Measurements from ENCODE around the gene CPA2. TPM values are rescaled to one million over a fixed set of nuclear protein-coding genes. Genes with fewer than 3 reads are reported as not detected.

The CPA2 gene
- total and polyA plus RNA-seq, 3 donors from 2014 or later, result 1.1 to 2.4 (median 1.4) TPM

DNA sequence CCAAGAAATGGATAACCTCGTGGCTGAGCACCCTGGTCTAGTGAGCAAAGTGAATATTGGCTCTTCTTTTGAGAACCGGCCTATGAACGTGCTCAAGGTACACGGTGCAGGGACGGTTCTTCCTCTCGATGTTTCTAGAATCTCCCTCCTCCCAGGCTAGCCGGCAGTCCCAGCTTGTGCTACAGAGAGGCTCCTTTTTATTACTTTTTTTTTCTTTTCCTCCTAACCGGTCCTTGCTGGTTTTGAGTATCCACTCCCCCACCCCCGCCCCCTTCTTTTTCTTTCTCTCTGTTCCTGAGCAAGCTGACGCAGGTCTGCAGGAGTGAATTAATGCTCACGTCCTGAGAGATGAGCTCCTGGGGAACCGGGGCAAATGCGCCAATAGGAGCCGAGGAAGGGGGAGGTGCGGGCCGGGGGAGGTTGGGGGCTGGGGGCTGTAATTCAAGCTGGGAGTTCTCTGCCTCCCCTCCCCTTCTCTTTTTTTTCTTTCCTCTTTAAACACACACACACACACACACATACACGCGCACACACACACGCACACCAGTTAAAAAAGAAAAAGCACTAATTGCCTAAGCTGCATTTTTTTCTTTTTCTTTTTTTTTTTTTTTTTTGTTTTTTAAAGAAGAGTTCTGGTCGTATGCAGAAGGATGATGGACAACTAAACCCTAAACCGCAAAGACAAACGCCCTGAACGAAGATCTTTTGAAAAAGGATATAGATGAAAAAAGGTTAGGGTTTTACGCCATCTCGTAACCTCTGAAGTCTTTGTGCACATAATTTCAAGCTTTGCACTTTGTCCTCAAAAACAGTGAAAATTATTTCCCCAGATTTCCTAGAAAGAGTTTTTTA is 6.6 kb downstream of the CPA2 start:
- H3K9me3 ChIP-seq, result no peaks in the 10 kb centered on the region
- H3K4me3 ChIP-seq, result peak overlapping the region; percentile 16 to 34
- peaks cover 12% of the 10 kb centered on the region for H3K4me1 ChIP-seq
- TF ChIP-seq POLR2A (IDR thresholded peaks at IDR 0.05), result no peak
- TF ChIP-seq, protein P1, sequence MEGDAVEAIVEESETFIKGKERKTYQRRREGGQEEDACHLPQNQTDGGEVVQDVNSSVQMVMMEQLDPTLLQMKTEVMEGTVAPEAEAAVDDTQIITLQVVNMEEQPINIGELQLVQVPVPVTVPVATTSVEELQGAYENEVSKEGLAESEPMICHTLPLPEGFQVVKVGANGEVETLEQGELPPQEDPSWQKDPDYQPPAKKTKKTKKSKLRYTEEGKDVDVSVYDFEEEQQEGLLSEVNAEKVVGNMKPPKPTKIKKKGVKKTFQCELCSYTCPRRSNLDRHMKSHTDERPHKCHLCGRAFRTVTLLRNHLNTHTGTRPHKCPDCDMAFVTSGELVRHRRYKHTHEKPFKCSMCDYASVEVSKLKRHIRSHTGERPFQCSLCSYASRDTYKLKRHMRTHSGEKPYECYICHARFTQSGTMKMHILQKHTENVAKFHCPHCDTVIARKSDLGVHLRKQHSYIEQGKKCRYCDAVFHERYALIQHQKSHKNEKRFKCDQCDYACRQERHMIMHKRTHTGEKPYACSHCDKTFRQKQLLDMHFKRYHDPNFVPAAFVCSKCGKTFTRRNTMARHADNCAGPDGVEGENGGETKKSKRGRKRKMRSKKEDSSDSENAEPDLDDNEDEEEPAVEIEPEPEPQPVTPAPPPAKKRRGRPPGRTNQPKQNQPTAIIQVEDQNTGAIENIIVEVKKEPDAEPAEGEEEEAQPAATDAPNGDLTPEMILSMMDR (IDR thresholded peaks at IDR 0.05), result no peak
- 8 to 9% methylated on average over 20 to 25 of the region's 25 CpGs for WGBS, 2 donors
- intact Hi-C loops (cut with DNase I; ENCODE audit: low total_unique reads), result loop anchor here (10.0 kb wide), 1 partner anchor 221 kb away; the partner anchor contains the start of gene MEST
- no peak overlapping the region for H3K27ac ChIP-seq
- no peaks in the 10 kb centered on the region for H3K36me3 ChIP-seq (ENCODE audit: low read depth, missing control alignments)
- no peaks in the 10 kb centered on the region for H3K27me3 ChIP-seq
- peak; percentile 29 for DNase-seq

DNA sequence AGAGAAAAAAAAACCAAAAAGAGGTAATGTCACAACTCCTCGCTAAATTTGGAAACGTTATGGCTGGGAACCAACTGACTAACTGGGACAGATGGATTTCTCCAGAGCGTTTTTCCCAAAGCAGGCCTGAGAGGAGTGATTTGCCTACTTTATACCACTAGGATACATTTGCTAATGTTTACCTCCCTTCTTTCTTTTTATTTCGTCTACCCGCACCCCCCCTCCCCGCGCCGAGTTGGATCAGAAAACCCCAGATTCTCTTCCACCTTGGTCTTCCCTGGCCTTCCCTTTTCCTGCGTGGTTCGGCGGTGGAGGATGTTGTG is 7.2 kb downstream of the CPA2 start:
- DNase-seq, result peak; percentile 23
- H3K27ac ChIP-seq, result no peak overlapping the region
- intact Hi-C loops (cut with DNase I; ENCODE audit: low total_unique reads), result loop anchor here (10.0 kb wide), 1 partner anchor 221 kb away; the partner anchor contains the start of gene MEST
- no peak overlapping the region for H3K4me3 ChIP-seq
- 27 to 32% methylated on average over 11 of the region's 11 CpGs for WGBS, 2 donors
- TF ChIP-seq, protein P1 (IDR thresholded peaks at IDR 0.05), result peak in 2 of 3 experiments; percentile 4 to 13
- TF ChIP-seq POLR2A (IDR thresholded peaks at IDR 0.05), result no peak
- H3K36me3 ChIP-seq (ENCODE audit: low read depth, missing control alignments), result no peaks in the 10 kb centered on the region
- H3K27me3 ChIP-seq, result no peaks in the 10 kb centered on the region
- H3K4me1 ChIP-seq, result peaks cover 12% of the 10 kb centered on the region
- H3K9me3 ChIP-seq, result no peaks in the 10 kb centered on the region

DNA sequence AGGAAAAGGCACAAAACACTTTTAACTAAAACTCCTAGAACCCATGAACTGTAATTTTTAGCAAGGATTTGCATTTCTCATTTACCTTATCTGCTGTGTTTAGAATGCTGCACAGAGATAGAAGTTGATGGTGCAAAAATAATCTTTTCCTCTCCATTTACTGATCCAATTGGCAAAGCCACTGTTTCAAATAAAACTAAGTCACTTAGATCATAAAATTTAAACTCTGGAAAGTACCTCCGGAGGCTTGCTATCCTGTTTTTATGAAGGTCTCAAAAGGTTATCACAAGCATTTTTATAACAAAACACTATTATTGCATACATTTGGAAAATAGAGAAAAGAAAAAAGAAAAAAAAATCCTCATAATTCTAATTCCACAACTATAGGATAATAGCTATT is 7.6 kb downstream of the CPA2 start:
- Histone ChIP-seq H3K4me3 (no peak overlapping the region), H3K4me1 (peaks cover 12% of the 10 kb centered on the region), H3K9me3 (no peaks in the 10 kb centered on the region), H3K27ac (no peak overlapping the region), H3K27me3 (no peaks in the 10 kb centered on the region), H3K36me3 (ENCODE audit: low read depth, missing control alignments) (no peaks in the 10 kb centered on the region)
- WGBS, 2 donors, result 19 to 59% methylated on average over 1 of the region's 1 CpG
- TF ChIP-seq POLR2A (IDR thresholded peaks at IDR 0.05), result no peak
- TF ChIP-seq, protein P1 (IDR thresholded peaks at IDR 0.05), result no peak
- intact Hi-C loops (cut with DNase I; ENCODE audit: low total_unique reads), result loop anchor here (10.0 kb wide), 1 partner anchor 221 kb away; the partner anchor contains the start of gene MEST
- DNase-seq, result no peak

DNA sequence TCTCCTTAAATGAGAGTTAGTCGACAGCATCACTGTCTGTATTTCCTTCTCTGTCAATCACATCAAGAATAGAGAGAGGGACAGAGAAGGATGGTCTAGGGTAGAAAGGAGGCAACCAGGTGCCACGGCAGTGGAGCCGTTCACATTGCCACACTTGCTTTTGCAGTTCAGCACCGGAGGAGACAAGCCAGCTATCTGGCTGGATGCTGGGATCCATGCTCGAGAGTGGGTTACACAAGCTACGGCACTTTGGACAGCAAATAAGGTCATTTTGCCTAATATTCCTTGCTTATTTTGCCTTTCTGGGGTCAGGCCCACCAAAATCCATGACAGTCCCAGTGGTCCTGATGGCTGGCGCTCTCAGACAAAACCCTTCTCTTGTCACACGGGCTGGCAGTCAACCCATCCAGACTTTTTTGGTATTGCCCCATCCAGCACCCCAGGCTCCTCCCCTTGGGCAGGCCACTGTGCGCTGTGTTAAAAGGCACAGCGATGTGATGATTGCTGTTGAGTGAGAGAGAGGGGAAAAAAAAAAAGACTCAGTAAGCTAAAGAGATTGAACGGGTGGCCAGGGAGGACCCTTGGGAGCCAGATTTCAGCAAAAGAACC is 8.4 kb downstream of the CPA2 start:
- Histone ChIP-seq H3K27me3 (no peaks in the 10 kb centered on the region), H3K4me1 (peaks cover 12% of the 10 kb centered on the region), H3K27ac (no peak overlapping the region), H3K9me3 (no peaks in the 10 kb centered on the region), H3K36me3 (ENCODE audit: low read depth, missing control alignments) (no peaks in the 10 kb centered on the region), H3K4me3 (no peak overlapping the region)
- 87 to 91% methylated on average over 11 of the region's 11 CpGs for whole genome bisulfite sequencing, 2 donors
- intact Hi-C loops (cut with DNase I; ENCODE audit: low total_unique reads), result loop anchor here (10.0 kb wide), 1 partner anchor 220 kb away; the partner anchor contains the start of gene MEST
- DNase-seq, result no peak
- TF ChIP-seq, protein P1 (IDR thresholded peaks at IDR 0.05), result no peak
- TF ChIP-seq POLR2A (IDR thresholded peaks at IDR 0.05), result no peak
